HG03159 (cell line): ENCODE results near the gene UQCC5.
"Not testable (repeated sequence)": the region's sequence is repeated elsewhere in the genome, so short reads cannot be mapped to it uniquely, and the experiment has no call there.

Source experiments
- ATAC-seq: cut with Tn5 transposase; IDR thresholded peaks from one replicate; pipeline ENCODE4 v1.9.1; 2021; ENCODE audit warnings: mild to moderate bottlenecking, moderate library complexity; ENCODE audit not compliant: unreplicated experiment

Gene UQCC5

GRCh38 chr3:52521881-52522650 is 14.3 kb upstream of the UQCC5 start:
- no peak for ATAC-seq

GRCh38 chr3:52522651-52523251 is 13.7 kb upstream of the UQCC5 start:
- no peak for ATAC-seq

GRCh38 chr3:52523386-52524257 is 12.8 kb upstream of the UQCC5 start:
- no peak for ATAC-seq

DNA sequence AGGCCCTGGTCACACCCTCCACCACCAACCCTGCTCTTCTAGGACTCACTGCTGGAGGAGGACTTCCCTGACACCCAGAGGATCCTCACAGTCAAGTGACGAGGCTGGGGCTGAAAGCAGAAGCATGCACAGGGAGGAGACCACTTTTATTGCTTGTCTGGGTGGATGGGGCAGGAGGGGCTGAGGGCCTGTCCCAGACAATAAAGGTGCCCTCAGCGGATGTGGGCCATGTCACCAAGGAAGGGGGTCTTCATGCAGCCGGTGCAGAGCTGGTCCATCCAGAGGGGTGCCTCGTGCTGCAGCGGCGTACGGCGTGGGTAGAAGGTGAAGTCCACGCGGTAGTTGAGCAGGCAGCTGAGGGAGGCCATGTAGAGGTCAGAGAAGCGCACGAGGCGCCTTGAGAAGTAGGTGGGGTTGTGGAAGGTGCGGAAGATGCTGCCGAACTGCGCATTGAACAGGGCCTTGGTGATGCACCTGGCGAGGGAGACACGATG is 12.1 kb upstream of the UQCC5 start:
- ATAC-seq, result no peak

DNA sequence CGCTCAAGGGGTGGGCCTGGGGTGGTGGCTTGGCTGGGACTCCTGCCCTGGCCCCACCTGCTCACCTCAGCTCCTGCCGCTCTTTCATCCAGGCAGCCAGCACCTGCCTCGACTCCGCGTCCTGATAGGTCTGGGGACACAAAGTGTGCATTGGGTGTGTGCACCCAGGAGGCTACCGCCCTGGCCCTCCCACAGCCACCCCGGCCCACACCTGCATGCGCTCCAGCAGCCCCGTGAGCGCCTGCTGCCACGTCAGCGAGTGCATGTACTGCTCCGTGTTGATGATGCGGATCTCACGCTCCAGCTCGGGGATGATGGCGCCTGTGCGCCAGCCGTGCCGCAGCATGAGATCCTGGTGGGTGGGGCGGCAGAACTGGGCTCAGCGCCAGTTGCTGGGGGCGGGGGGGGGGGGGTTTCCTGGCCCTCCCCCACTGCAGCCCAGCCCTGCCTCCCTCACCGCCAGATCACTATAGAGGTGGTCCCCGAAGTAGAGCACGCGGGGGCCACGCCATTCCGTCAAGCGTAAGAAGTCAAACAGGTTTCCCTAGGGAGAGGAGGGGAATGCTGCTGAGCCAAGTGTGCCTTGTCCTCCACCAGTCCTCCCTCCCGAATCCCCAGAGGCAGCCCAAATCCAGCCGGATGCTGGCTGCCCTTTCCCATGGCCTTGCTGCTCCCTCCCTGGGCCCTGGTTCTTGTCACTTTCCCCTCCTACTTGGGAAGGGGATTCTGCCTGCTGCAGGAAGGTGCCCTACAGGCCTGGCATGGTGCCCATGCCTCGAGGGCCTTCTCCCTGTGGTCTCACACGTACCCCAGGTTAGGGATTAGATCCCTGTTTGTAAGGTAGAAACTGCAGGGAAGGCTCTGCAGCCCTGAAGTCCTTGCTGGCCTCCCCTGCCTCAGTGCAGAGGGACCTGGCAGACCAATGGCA is 11.4 kb upstream of the UQCC5 start:
- ATAC-seq, result no peak

DNA sequence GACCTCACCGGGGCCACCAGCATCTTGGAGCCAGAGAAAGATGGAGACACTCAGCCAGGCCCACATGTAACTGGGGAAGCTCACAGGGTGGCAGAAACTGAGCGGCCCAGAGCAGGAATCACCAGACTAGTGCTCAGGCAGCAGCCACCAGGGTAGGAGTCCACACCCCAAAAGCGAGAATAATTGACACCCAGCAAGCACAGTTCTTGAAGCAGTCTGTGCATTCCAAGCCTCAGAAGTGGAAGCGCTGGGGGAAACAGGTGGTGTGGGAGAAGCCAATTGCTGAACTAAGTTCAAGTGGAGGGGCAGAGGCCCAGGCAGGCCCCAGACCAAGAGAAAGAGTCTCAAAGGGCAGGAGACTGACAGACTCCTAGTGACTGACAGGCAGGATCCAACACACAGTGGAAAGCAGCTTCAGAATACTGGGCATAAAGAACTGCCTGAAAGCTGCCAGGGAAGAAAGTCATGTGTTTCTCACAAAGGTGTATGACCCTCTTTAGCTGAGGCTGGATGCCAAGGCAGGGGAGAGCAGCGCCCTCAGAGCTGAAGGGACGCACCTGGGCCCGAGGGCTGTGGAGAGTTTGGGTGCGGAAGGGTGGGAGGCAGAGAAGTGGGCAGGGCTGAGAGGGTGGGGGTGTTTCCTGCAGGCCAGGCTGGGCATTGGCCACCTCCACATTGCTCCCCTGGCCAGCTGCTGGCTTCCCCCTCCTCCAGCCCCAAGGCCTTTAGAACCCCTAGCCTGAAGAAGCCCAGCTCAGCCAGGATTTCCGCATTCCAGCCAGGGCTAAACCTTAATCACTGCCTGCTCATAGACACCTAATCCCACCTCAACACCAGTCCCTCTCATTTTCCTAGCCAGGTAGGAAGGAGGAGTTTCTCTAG is 10.5 kb upstream of the UQCC5 start:
- ATAC-seq, result no peak

DNA sequence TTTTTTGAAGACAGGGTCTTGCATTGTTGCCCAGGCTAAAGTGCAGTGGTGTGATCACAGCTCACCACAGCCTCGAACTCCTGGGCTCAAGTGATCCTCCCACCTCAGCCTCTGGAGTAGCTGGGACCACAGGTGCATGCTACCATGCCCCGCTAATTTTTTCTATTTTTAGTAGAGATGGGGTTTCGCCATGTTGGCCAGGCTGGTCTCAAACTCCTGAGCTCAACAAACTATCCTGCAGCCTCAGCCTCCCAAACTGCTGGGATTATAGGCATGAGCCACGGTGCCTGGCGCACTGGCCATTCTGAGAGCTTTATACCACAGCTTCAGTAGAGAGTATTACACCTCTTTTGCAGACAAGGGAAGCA is 9.8 kb upstream of the UQCC5 start:
- ATAC-seq, result not testable (repeated sequence)

DNA sequence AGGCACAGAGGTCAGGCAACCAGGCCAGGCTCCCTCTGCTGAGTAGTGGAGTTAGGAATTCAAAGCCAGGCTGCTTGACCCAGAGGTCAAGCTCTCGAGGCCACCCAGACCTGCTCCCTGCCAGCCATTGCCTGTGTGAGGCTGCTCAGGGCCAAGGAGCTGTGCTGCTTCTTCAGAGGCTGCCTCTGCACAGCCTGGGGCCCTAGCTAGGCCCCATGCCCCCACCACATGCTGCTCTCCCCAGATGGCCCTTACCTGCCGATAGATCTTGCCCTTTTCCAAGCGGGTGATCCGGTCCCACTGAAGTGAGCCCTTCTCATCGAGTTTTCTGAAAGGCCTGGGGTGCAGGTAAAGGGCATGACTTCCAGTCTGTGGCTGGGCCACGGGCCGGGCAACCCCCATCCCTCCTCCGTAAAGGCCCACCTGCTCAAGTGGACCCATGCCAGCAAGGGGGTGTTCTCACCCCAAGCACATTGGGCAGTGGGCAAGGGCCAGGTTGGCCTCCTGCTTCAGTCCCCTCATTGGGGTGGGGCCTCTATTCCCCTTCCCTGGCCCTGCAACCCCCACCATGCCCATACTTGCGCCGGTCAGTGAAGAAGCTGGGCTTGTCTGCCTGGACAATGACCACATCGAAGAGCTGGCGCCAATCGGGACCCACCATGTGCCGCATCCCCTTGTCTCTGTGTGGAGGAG is 9.2 kb upstream of the UQCC5 start:
- no peak for ATAC-seq

DNA sequence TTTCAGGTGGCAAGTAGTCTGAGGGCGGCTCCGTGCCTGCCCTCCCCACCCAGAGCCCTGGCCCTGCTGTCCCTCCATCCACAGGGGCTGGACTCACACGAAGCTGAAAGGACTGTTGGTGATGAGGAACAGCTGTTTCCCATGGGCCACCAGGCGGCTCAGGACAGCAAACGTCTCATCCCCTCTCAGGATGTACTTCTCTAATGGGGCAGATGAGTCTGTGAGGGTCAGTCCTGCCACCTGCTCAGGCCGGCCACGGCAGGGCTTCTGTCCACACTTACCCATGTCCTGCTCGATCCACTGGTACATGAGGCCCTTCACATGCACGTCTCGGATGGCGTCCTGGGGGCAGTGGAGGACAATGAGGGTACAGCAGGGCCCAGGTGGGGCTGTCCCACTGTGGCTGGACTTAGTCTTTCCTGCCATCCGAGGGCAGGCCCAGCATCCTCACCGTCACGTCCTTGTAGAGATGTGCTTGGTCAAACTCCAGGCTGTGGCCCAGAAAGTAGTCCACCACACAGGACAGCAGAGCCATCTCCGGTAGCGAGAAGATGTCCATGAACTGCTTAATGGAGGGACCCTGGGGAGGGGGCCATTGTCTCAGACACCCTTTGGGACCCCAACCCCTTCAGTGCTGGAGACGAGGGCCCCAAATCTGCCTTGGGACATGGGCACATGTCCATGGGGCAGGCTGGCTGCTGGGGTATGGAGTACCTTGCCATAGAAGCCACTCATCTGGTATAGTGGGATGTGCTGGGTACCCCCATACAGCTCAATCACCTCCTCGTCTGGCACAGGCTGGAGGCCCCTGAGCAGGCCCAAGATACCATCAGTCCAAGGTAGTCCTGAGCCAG is 8.4 kb upstream of the UQCC5 start:
- no peak for ATAC-seq

DNA sequence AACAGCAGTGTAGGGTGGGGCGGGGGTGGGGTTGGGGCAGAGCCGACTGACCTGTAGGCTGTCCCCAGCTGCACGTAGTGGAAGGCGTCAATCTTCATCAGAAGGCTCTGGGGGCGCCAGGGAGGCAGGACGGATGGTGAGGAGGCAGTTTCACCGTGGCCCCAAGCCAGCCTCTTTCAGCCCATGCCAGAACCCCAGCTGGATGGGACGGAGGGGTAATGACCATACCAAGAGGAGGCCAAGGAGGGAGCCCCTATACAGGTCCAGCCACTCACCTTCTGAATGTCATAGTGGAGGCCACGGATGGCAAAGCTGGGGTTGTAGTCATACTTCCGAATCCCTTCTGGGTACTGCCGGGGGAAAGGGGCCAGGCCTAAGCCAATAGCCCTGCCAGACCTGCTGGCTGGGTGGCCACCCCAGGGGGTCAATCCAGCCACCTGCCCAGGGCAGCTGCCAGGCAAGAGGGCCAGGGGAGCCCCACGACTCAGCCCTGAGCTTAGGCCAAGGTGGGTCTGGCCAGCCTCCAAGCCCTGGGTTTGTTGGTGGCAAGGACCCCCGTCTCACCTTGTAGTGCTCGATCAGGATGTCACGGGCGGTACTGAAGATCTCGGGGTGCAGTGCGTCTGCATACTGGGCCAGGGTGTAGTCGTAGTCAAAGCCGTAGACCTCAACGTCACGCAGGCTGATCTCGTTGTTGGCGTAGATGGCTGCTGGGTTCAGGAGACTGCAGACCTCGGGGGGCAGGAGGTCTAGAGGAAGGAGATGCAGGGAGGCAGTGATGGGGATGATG is 7.6 kb upstream of the UQCC5 start:
- ATAC-seq, result no peak

DNA sequence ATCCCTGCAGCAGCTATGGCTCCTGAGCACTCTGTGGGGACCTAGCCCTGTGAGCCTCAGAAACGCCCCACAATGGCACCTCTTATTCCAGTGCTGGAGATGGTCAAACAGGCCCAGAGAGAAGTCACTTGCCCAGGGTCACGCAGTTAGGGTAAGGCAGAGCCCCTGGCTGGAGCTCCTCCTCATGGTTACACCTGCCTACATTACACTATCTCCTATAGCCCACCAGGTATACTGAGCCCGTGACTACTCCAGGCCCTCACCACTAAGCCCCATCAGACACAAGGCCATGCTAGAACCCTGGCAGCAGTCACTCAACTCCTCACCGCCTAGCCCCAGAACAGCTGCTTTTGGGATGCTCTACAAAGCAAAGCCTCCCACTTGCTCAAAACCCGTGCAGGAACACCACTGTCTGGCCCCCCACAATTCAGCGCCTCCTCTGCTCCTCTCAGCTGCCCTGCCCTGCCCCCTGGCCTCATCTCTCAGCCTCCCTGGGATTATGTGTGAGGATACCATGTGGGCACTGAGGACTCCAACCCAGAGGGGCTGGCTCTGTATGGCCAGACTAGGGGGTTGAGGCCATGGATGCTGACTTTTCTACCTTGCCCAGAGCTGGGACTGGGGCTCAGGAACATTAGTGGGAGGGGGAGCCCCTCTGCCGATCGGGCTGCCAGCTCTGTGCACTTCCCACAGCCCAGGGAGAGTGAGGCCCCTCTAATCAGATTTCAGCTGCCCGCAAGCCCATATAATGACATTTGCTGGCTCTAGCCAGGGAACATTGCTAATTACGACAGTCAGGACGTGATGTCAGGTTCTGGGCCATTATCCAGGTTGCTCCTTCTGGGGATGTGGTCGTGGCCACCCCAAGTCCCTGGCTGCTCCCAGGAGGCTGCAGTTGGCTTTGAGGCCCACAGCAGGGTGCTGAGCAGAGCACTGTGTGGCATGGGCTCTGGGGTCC is 6.8 kb upstream of the UQCC5 start:
- ATAC-seq, result no peak

- no peak for ATAC-seq
Measured at GRCh38 chr3:52530918-52531826, 5.2 kb upstream of the UQCC5 start.

DNA sequence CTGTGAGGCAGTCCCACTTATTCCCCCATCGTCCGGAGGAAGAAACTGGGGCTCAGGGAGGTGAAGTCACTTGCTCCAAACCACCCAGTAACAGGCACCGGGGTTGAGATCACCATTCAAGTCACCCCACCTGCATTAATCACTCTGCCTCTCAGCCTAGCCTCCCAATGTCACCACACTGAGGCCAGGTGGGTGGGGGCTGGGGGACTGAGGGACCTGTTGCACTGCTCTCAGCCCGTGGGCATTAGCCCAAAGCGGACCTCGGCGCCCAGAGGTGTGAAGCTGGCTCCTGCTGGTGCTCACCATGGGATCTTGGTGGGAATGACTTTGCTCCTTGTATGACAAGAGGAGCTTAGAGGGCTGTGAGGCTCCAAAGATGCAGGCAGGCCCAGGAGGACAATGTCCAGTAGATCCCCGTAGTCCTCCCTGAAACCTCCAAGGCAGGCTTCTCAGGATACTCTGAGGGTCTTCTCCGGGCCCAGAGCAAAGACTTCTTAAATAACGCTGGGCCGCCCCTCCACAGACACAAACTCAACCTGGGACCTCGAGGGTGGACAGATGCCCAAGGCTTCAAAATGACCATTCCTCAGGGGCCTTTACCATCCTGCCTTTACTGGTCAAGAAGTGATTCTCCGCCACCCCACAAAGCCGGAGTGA is 4.4 kb upstream of the UQCC5 start:
- ATAC-seq, result no peak

DNA sequence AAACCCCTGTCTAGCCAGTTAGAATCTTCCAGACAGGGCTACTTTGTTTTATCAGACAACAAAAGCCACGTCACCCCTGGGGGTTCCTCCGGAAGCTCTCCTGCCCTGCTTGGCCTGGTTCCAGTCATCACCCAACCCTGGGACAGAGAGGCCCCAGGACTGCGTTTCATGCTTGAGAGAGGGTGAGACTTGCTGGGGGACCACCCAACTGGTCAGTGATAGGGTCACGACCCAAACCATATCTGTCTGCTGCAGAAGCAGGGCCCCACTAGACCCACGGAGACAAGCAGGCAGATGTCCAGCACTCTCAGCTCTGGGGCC is 3.9 kb upstream of the UQCC5 start:
- no peak for ATAC-seq
